GM12801 (cell line): ENCODE measurements around the gene POTEH.
"Not testable (repeated sequence)": the region's sequence is repeated elsewhere in the genome, so short reads cannot be mapped to it uniquely, and the experiment has no call there.

Experiments
- CTCF ChIP-seq: IDR thresholded peaks from one replicate; pipeline ENCODE4 v1.5.1; 2011; ENCODE audit warnings: control low read depth; ENCODE audit not compliant: insufficient read length; ENCODE audit errors: extremely low read depth

Gene POTEH

GRCh38 chr22:15689749-15690125 lies at the start of gene POTEH:
Gene POTEH, plus strand, starts transcription at chr22:15690026. Its CDS starts 52 bp downstream, at chr22:15690078.
- not testable (repeated sequence) for TF ChIP-seq CTCF
